HPDE6-E6E7 (cell line): ENCODE measurements around the gene MTHFD2L.

Experiments
- DNase-seq: peaks from one replicate; pipeline ENCODE4 v3.0.0; 2011; ENCODE audit warnings: missing footprints; ENCODE audit errors: extremely low spot score

The MTHFD2L gene

DNA sequence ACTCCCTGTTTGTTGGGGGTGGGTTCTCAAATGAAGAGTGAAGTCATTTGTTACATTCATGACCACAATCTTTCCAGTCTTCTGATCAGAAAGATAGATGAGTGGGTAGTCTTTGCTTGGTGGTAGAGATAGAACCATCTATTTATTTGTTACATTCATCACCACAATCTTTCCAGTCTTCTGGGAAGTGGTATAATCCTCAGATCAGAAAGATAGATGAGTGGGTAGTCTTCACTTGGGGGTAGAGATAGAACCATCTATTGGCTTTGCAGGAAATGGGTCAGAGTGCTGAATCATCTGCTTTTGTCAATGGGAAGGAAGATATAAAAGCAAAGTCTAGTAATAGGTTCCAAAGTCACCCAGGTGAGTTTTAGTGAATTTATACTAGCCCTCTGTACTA is 86.1 kb downstream of the MTHFD2L start:
- no peak for DNase-seq

DNA sequence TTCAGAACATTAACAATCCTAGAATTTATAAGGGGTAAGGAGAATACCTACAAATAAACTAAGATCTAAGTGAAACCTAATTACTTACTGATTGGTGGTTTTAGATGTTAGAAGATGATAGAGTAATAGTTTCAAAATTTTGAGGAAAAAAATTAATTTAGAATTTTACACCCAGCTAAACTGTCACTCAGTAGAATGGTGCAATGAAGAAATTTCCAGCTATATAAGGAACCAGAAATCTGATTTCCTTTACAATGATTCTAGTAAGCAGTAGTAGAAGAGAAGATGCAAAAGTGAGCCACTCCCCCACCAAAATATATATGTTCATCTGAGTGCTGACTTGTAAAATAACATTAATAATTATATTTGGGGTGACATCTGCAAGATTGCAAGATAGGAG is 95.0 kb downstream of the MTHFD2L start:
- DNase-seq = no peak

DNA sequence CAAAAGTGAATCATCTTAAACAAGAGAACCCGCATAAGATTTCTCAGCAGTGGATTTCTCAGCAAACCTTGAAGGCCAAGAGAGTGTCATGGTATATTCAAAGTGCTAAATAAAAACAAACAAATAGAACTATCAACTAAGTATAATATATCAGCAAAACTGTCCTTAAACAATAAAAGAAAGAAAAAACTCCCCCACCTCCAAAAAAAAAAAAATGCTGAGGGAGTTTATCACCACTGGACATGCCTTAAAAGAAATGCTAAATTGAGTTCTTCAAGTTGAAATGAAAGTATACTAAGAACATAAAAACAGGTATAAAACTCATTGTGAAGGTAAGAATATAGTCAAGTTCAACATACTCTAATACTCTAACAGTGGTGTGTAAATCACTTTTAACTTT is 96.5 kb downstream of the MTHFD2L start:
- no peak for DNase-seq

DNA sequence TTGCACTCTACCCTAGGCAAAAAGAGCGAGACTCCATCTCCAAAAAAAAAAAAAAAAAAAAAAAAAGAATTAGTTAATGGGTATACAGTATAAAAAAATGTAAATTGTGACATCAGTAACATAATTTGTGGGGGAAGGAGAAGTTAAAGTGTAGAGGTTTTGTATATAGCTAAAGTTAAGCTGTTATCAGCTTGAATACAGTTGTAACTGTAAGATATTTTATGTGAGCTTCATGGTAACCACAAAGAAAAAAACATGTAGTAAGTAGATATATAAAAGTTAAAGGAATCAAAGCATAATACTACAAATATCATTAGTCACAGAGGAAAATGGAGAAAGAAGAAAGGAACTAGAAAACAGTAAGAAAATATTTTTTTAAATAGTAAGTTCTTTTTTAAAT is 97.2 kb downstream of the MTHFD2L start:
- no peak for DNase-seq

DNA sequence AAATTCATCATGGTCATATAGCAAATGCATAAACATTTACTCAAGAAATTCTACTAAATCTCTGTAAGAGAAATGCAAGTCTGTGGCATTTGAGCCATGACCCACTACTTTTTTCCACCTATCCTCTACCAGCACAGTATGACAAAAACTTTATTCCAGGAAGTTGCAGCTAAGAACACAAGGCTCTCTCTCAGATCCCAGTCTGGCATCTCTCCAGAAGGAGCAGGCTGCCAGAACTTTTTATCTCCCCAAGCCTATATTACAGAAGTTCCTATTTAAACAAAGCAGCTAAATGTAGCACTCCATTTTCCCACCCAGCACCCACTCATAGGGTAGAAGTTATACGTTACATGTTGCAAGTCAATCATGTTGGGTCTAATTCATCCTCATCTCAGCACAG is 101.0 kb downstream of the MTHFD2L start:
- no peak for DNase-seq

DNA sequence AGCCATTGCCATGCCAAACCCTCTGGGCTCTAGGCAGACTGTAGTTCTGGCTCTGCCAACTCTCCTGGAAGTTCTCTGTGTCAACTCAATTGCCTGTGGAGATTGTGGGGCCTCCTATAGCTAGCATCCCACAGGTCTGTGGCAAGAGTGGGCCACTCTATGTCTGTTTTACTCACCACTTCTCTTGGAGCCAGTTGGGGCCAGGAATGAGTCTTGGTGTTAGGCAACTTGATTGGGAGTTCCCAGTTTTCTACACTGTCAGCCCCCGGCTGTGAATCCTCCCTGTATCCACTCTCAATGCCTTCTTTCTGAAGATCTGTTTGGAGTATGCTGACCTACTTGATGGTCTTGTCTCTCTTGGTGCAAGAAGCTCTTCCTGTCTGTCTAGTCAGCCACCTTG is 102.1 kb downstream of the MTHFD2L start:
- DNase-seq = no peak

DNA sequence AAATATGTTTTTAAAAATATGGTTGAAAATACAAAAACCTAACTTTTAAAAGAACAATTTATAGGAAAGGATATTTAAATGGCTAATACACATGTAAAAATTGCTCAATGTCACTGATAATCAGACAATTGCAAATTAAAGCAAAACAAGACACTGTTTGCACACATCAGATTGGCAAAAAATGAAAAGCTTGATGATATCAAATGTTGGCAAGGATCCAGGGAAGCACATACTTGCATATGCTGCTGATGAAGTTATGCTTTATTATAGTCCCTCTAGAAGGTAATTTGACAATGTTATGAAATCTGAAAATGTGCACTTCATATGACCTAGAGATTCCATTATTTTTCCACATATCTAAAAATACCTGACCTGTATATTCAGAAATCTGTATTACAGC is 104.6 kb downstream of the MTHFD2L start:
- DNase-seq = no peak

DNA sequence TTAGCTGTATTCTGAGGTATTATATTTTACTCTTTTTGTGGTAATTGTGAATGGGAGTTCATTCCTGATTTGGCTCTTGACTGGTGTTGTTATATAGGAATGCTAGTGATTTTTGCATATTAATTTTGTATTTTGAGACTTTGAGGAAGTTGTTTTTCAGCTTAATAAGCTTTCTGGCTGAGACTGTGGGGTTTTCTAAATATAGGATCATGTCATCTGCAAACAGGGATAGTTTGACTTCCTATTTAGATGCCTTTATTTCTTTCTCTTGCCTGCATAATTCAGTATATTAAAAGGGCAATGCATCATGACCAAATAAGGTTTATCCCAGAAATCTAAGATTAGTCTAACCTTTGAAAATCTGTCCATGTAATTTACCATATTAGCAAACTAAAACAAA is 105.6 kb downstream of the MTHFD2L start:
- no peak for DNase-seq

DNA sequence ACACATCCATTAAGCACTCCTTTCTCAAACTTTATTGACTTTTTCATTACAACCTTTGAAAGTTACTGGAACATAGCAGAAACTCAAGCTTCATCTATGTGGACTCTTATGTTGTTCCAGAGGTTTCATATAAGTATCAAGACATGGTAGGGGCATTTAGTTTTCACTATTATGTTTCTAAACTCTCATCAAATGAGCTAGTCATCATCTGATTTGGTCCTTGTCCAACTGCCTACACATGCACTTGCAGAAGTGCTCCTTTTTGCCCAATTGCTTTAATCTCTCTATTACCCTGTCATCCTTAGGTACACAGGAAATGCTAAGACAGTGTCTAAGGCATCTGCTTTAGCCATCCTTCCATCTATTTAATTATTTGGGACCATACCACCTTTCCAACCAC is 108.2 kb downstream of the MTHFD2L start:
- DNase-seq = no peak

DNA sequence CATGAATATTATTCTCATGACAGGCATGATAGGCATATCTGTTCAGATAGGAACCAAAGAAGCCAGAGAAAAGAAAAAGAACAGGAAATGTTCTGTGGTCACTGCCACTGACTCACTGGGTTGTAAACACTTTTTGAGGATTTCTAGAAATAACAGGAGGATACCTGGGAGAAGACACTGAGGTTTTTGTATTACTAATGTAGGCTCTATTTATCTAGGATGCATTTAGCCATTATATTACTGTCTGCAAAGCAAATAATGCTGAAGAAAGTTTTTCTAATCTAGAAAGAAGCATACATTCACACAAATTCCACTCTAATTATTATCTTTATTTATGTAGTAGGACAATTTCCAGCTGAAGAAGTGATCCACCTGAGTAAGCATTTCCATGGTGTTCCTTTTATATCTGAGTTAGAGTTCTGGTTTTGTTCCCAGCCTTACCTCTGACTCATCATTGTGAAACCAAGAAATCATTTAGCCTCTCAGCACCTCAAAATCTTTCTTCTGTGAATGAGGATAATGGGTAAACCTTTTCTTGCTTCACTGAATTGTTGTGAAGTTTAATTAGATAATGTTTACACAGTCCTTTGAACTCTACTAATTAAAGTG is 110.2 kb downstream of the MTHFD2L start:
- DNase-seq = peak; percentile 49

DNA sequence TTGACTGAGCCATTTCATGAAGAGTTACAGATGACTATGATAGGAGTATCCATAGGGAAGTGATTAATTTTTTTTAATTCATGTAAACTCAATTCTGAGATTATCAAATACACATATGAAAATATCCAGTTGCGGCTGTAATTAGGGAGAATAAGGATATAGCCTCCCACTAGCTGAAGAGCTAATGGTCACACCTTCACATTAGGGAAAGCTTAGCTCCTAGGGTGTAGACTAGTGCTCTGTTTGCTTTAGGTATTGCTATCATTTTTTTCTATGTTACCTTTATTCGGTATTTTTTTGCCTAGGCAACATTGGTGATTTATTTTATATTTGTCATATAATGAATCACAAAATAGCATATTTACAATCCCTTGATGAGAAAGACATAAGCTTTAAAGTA is 110.7 kb downstream of the MTHFD2L start:
- DNase-seq = no peak

DNA sequence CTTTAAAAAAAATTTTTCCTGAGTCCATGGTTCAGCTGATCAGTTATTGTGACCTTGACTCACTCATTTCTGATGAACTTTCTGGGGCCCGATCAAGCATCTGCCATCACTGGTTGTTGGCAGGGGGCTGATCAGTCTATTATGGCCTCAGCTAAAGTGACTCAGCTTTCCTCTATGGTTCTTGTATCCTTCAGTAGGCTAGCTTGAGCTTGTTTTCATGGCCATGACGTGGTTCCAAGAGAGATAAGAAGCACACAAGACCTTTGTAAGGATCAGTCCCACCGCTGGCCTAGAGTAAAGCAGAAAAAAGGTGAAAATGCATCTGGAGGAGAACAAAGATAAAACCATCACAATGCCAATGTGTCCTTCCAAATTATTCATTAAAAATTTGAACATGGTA is 120.6 kb downstream of the MTHFD2L start:
- no peak for DNase-seq

DNA sequence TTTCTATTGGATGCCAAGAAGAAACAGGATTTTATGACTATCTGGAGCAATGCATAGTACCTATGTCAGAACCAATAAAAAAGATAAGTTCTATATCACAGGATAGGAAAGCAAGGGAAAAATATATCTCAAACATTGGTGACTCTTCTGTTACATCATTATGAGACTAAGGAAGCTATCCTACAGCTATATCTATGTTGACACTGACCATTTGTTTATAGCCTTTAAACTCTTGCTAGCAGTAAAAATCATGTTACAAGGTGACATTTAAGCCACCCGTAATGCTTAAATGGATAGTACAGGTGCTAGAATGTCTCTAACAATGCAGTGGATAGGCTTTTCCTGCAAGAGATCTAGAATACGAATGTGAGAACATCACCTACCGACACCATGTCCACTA is 121.8 kb downstream of the MTHFD2L start:
- DNase-seq = no peak

DNA sequence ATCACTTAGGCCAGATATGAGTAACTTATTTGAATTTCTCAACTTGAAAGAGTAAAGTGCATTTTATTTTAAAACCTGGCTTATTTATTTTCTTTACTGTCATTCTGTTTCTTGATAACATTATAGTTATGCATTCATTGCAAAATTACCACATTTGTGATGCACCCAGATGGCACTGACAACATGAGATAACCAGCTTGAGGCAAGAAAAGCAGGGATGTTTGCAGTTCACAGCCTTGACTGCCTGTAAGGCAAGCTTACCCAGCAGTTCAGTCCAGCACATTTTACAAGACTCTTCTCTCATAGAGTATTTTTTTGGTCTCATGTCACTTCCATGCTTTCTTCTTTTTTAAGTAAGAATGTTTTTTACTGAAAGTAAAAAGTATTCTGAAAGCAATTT is 125.0 kb downstream of the MTHFD2L start:
- no peak for DNase-seq

DNA sequence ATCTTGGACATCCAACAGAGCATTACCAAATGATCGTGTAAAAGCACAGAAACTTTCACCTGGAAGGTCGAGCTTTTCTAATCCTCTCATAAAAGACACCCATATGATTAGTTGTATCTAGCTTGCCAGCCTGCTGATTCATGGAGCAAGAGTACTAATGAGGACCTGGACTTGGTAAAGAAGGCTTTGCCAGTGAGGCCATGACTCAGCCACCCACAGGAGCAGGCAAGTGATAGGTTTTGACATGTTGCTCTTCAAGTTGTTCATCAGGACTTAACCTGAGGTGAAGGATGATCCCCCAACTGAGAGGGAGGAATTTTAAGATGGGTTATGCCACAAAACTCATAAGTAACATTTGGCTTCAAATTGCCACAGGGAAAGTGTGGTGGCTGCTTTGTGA is 125.7 kb downstream of the MTHFD2L start:
- DNase-seq = peak; percentile 92

DNA sequence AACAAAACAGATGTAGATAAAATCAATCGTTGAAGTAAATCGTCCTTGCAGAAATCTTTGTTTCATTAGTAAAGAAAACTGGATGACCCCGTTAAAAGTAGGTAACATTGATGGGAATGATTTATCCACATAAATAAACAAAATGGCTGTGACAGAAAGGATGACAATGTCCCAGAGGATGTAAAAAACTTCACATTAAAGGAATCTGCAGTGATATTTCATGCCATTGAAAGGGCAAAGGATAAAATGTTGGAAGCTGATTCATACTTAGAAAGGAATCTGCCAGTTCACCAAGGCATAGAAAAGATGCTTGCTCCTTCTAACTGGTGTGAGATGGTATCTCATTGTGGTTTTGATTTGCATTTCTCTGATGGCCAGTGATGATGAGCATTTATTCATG is 126.1 kb downstream of the MTHFD2L start:
- DNase-seq = no peak

DNA sequence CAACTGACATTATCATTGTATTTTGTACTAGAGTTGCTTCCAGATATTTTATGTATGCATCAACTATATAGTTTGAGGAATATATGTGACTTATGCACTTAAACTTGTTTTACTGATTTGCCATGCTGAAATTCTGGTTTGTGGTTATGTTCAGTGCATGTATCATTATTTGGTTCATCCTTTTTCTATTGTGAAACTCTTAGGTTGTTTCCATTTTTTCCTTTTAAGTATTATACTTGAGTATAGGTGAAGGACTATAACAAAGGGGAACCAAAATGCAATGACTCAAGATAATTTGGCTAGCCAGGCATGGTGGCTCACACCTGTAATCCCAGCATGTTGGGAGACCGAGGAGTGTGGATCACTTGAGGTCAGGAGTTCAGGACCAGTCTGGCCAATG is 129.2 kb downstream of the MTHFD2L start:
- no peak for DNase-seq

DNA sequence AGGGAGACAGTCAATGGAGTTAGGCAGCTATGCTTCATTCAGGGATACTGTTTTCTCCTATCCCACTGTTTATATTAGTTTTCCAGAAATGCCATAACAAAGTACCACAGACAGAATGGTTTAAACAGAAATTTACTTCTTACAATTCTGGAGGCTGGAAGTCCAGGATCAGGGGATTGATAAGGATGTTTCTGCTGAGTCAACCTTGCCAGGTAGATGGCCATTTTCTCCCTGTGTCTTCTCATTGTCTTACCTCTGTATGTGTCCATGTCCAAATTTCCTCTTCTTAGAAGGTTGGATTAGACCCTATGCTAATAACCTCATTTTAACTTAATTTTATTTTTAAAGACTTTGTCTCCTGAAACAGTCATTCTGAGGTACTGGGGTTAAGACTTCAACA is 129.9 kb downstream of the MTHFD2L start:
- DNase-seq = no peak

DNA sequence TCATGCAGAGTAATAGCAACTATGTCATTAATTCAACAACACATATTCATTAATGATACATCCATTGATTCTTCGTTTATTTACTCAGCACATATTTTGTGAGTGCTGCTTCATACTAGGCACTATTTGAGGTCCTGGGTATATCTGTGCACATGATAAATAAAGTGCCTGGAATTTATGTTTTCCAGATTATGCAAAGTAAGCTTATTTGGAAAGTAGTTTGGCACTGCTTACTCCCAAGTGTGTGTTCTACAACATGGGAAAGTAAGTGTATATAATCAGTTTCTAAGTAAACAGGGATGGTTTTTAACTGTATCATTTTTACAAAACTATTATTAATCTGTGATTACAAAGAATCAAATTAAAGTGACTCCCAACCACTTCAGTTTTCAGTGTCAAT is 133.6 kb downstream of the MTHFD2L start:
- no peak for DNase-seq

DNA sequence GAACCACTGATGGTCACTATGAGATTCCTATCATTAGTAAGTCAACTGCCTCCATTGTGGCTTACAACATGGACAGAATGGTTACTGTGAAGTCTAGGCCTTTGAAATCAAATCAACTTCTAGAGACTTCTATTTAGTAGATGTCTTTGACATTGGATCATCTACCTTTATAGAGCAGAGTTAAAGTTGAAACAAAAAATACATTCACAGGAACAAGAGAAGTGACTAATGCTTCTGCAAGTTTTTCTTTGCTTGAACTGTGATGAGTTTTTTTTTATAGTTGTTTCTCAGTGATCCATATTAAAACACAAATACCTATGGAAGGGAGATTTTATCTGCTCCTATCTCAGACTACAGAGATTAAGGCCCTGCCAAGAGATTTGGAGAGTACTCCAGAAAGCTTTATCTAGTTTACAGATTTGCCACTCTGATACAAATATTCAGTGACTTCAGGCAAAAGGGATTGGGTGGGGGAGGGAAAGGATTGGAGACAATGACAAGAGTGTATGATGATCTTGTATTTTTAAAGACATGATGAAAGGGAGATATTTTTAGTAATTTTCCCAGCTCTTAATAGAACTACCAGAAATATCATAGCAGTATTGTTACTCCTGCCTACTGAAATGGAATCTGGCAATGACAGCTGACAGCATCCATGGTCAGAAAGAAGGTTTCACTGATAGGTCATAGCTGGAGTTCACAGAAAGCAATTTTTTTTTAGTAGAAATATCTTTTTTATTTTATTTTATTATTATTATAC is 134.4 kb downstream of the MTHFD2L start:
- no peak for DNase-seq

DNA sequence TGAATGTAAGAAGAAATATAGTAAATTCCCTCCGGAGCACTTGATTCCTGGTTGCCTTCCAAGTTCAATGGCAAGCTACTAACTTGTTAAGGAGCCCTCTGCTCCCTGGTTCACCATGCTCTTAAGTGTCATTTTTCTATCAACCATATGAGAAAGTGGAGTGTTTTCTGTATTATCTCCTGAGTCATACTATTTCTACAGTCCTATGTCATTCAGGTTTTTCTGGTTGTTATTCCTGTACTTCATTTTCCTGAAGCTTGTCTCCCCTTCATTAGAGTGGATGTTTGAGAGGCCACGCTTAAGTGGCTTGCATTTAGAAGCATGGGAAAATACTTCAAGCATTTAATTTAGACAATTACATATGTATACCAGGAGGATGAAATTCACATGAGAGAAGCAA is 135.6 kb downstream of the MTHFD2L start:
- no peak for DNase-seq

DNA sequence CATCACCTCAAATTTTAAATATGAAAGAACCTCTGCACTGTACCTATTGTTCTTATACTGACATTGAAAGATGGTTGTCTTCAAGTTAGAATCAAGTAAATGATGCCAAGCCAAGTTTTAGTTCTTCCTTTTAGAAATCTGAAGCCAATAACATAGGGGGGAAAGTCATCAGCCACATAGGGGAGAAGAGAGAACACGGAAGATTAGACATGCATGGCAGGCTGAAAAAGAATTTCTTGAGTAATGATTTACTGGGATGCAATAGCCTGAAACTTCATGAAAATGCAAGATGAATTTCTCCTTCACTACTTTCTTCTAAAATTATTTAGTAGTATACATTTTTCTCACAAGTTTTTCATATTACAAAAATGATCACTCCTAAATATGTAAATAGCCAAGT is 136.8 kb downstream of the MTHFD2L start:
- DNase-seq = no peak

DNA sequence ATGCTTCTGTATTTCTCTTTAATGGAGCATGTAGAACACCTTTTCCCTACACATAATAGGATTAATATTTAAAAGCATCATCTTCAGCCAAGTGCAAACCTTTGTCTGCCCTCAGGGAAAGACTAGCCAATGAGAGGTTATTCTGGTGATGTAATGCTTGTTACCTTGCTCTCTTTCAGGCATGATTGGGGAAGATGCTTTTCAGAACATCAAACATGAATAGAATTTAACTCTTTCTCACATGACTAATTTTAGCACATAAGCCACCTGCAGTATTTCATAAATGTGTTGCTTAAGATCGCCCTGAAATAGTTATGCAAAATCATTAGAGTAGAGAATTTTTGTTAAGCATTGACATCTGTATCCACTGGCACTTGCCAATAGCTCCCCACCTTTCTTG is 139.6 kb downstream of the MTHFD2L start:
- no peak for DNase-seq

DNA sequence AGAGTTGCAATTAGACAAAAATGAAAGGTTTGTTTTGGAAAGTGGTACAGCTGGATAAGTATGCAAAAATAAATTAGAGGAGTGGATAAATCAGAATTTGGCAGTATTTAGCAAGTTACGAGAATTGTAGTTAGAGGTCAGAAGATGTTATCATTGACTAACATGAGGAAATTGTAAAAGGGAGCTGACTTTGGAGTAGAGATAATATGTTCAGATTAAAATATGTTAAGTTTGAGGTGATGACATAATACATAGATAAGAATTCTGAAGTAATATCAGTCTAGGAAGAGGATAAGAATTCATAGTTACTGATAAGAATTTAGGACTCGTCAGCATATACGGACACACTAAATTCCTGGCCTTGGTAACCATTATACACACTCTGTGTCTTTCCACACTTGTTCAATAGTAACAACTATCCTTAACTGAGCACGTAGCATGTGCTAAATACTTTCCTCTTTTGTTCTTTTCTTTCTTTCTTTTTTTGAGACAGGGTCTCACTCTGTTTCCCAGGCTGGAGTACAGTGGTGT is 146.2 kb downstream of the MTHFD2L start:
- no peak for DNase-seq
